Endothelial cell (in vitro differentiated cells): ENCODE measurements around the gene NECTIN1. TPM values are rescaled to one million over a fixed set of nuclear protein-coding genes. Genes with fewer than 3 reads are reported as not detected.
"Not testable (repeated sequence)": the region's sequence is repeated elsewhere in the genome, so short reads cannot be mapped to it uniquely, and the experiment has no call there.

Source experiments
- DNase-seq: peaks from one replicate; pipeline ENCODE4 v3.0.0; 2021; ENCODE audit warnings: low spot score
- H3K27ac Mint-ChIP-seq: one replicate; pipeline ENCODE4 v1.8.0; 2021; ENCODE audit warnings: mixed read lengths, inconsistent platforms; ENCODE audit not compliant: unreplicated experiment
- H3K27me3 Mint-ChIP-seq: one replicate; pipeline ENCODE4 v1.8.0; 2021; ENCODE audit warnings: mild to moderate bottlenecking, moderate library complexity, mixed read lengths, inconsistent platforms; ENCODE audit not compliant: unreplicated experiment
- H3K36me3 Mint-ChIP-seq: one replicate; pipeline ENCODE4 v1.8.0; 2021; ENCODE audit warnings: mild to moderate bottlenecking, low read depth, mixed read lengths, inconsistent platforms; ENCODE audit not compliant: unreplicated experiment
- H3K4me1 Mint-ChIP-seq: one replicate; pipeline ENCODE4 v1.8.0; 2021; ENCODE audit warnings: mild to moderate bottlenecking, mixed read lengths, inconsistent platforms; ENCODE audit not compliant: unreplicated experiment
- H3K4me3 Mint-ChIP-seq: one replicate; pipeline ENCODE4 v1.8.0; 2021; ENCODE audit warnings: mild to moderate bottlenecking, mixed read lengths, inconsistent platforms; ENCODE audit not compliant: unreplicated experiment
- H3K9me3 Mint-ChIP-seq: one replicate; pipeline ENCODE4 v1.8.0; 2021; ENCODE audit warnings: mixed read lengths, inconsistent platforms; ENCODE audit not compliant: unreplicated experiment
- total RNA-seq: library from RNA; stranded (reverse); fragmentation: NEBNext Ultra II Directional; extraction: Animal tissue kit (Norgen Biotek cat#: 25700); gene quantifications from one replicate; pipeline ENCODE4 v1.2.1, GENCODE V29; 2021; ENCODE audit not compliant: unreplicated experiment
- TF ChIP-seq, protein P1 (sequence below): fragments of 200-600 bp; sonication (generic); IDR thresholded peaks from one replicate; pipeline ENCODE4 v1.5.0; 2021; ENCODE audit warnings: antibody characterized with exemption; ENCODE audit not compliant: unreplicated experiment

The NECTIN1 gene
- total RNA-seq, 1 donor from 2014 or later = 17.9 TPM

- H3K4me3 Mint-ChIP-seq = no peak overlapping the region
- no peaks in the 10 kb centered on the region for H3K9me3 Mint-ChIP-seq
- peaks cover 11% of the 10 kb centered on the region for H3K27me3 Mint-ChIP-seq
- H3K27ac Mint-ChIP-seq = no peak overlapping the region
- H3K4me1 Mint-ChIP-seq = no peaks in the 10 kb centered on the region
- no peaks in the 10 kb centered on the region for H3K36me3 Mint-ChIP-seq
- DNase-seq = no peak
- TF ChIP-seq, protein P1, sequence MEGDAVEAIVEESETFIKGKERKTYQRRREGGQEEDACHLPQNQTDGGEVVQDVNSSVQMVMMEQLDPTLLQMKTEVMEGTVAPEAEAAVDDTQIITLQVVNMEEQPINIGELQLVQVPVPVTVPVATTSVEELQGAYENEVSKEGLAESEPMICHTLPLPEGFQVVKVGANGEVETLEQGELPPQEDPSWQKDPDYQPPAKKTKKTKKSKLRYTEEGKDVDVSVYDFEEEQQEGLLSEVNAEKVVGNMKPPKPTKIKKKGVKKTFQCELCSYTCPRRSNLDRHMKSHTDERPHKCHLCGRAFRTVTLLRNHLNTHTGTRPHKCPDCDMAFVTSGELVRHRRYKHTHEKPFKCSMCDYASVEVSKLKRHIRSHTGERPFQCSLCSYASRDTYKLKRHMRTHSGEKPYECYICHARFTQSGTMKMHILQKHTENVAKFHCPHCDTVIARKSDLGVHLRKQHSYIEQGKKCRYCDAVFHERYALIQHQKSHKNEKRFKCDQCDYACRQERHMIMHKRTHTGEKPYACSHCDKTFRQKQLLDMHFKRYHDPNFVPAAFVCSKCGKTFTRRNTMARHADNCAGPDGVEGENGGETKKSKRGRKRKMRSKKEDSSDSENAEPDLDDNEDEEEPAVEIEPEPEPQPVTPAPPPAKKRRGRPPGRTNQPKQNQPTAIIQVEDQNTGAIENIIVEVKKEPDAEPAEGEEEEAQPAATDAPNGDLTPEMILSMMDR = no peak
These were observed 123.8 kb downstream of the NECTIN1 start for GRCh38 chr11:119605137-119605665.

DNA sequence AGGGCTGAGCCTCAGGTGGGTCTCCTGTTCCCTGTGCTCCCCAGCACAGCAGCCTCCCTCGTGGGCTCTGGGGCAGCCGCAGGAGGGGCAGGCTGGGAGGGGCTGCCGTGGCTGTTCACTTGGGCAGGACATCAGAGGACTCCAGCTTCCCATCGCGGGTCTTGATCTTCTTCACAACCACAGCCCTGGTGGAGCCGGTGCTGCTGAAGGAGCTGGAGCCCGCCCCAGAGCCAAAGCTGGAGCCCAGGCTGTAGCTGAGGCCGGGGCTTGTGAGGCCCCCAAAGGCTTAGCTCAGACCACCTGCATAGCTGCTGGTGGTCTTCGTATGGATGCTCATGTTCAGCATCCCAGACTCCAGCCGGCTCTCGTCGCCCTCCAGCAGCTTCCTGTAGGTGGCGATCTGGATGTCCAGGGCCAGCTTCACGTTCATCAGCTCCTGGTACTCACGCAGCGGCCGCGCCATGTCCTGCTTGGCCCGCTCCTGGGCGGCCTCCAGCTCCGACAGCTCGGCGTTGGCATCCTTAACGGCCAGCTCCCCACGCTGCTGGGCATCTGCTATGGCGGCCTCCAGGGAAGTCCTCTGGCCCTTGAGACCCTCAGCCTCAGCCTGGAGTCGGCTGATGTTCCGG lies 126.1 kb downstream of the NECTIN1 start:
- Mint-ChIP-seq H3K4me3 (no peak overlapping the region), H3K9me3 (no peaks in the 10 kb centered on the region), H3K4me1 (no peaks in the 10 kb centered on the region), H3K27me3 (peaks cover 14% of the 10 kb centered on the region), H3K27ac (no peak overlapping the region), H3K36me3 (no peaks in the 10 kb centered on the region)
- TF ChIP-seq, protein P1 = no peak
- DNase-seq = no peak

GRCh38 chr11:119599864-119600541 lies 129.0 kb downstream of the NECTIN1 start:
- H3K27ac Mint-ChIP-seq = no peak overlapping the region
- no peaks in the 10 kb centered on the region for H3K9me3 Mint-ChIP-seq
- H3K4me1 Mint-ChIP-seq = no peaks in the 10 kb centered on the region
- H3K4me3 Mint-ChIP-seq = no peak overlapping the region
- DNase-seq = no peak
- TF ChIP-seq, protein P1 = no peak
- peaks cover 15% of the 10 kb centered on the region for H3K27me3 Mint-ChIP-seq
- H3K36me3 Mint-ChIP-seq = no peaks in the 10 kb centered on the region

- not testable (repeated sequence) for H3K4me1 Mint-ChIP-seq, H3K27ac Mint-ChIP-seq, DNase-seq, H3K36me3 Mint-ChIP-seq, H3K27me3 Mint-ChIP-seq, H3K4me3 Mint-ChIP-seq, H3K9me3 Mint-ChIP-seq
These were observed 133.1 kb downstream of the NECTIN1 start for GRCh38 chr11:119595941-119596340.

DNA sequence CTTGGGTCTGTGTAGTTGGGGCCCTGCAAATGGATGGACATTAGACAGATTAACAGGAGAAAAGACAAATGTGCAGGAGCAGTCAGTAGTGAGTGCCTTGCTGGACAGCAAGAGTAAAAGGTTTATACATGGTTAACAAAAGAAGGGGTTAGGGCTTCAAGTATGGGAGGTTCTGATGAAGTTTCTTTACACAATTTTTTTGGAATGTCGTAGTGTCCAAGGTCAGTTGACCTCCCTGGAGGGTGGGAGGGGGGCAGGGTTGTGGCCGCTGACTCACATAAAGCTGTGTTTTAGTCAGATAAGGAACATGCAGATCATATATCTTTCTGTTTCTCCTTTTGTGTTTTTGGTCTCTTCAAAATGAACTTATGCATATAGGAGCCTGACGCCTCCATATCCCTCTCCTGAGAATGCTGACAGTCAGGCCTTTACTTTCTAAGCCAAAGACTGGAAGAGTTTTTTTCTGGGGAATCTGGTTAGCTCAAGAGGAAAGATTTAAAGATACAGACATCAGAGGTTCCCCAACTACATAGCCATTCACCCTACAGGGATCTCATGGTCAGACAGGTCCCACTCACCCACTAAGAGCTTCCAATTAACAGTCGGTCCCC lies 134.3 kb downstream of the NECTIN1 start:
- TF ChIP-seq, protein P1 = no peak
- no peak overlapping the region for H3K4me3 Mint-ChIP-seq

More for the DNA sequence above, 134.3 kb downstream of the NECTIN1 start:
- no peak for DNase-seq
- Mint-ChIP-seq H3K27ac (no peak overlapping the region), H3K9me3 (no peaks in the 10 kb centered on the region), H3K27me3 (peaks cover 8% of the 10 kb centered on the region), H3K36me3 (no peaks in the 10 kb centered on the region), H3K4me1 (peaks cover 2% of the 10 kb centered on the region)
